ENCODE measurements around the gene FAM20B.

Gene FAM20B

GRCh38 chr1:179119513-179119912 lies 93.8 kb downstream of the FAM20B start:
- no peaks in the 10 kb centered on the region for H3K27me3 Mint-ChIP-seq
- no peak overlapping the region for H3K4me3 Mint-ChIP-seq
- ATAC-seq, result no peak
- no peak overlapping the region for H3K27ac Mint-ChIP-seq
- H3K36me3 Mint-ChIP-seq, result peaks cover 29% of the 10 kb centered on the region
- peaks cover 2% of the 10 kb centered on the region for H3K4me1 Mint-ChIP-seq
- no peaks in the 10 kb centered on the region for H3K9me3 Mint-ChIP-seq

- Mint-ChIP-seq H3K9me3 (no peaks in the 10 kb centered on the region), H3K4me3 (no peak overlapping the region), H3K36me3 (peaks cover 22% of the 10 kb centered on the region), H3K27ac (no peak overlapping the region), H3K4me1 (peaks cover 5% of the 10 kb centered on the region), H3K27me3 (no peaks in the 10 kb centered on the region)
- ATAC-seq, result no peak
These were observed 95.0 kb downstream of the FAM20B start for GRCh38 chr1:179120736-179121135.

- H3K36me3 Mint-ChIP-seq, result peaks cover 17% of the 10 kb centered on the region
- H3K4me3 Mint-ChIP-seq, result no peak overlapping the region
- peaks cover 5% of the 10 kb centered on the region for H3K4me1 Mint-ChIP-seq
- no peaks in the 10 kb centered on the region for H3K27me3 Mint-ChIP-seq
- no peak overlapping the region for H3K27ac Mint-ChIP-seq
- ATAC-seq, result no peak
- H3K9me3 Mint-ChIP-seq, result no peaks in the 10 kb centered on the region
These were observed 95.7 kb downstream of the FAM20B start for GRCh38 chr1:179121159-179121938.

- Mint-ChIP-seq H3K27ac (no peak overlapping the region), H3K9me3 (no peaks in the 10 kb centered on the region), H3K4me3 (no peak overlapping the region), H3K27me3 (no peaks in the 10 kb centered on the region), H3K36me3 (peaks cover 6% of the 10 kb centered on the region), H3K4me1 (peaks cover 11% of the 10 kb centered on the region)
- ATAC-seq, result no peak
These were observed 99.2 kb downstream of the FAM20B start for GRCh38 chr1:179124873-179125272.
